Activated CD4-positive, alpha-beta memory T cell treated with anti-CD3 and anti-CD28 coated beads, Interleukin-2, amount 10 ng/mL, durations not matched to agents 7 days and 5 days (primary cell): ENCODE measurements around the gene PKIG. TPM values are rescaled to one million over a fixed set of nuclear protein-coding genes. Genes with fewer than 3 reads are reported as not detected.
"Not testable (repeated sequence)": the region's sequence is repeated elsewhere in the genome, so short reads cannot be mapped to it uniquely, and the experiment has no call there.

Experiments used
- CTCF ChIA-PET: fragments of 350-600 bp; sonication (Branson Sonifier 250); formaldehyde crosslinking; loops from one replicate; lab custom pipeline; 2021; ENCODE audit warnings: antibody characterized with exemption, inconsistent platforms; lab: Charles Lee
- POLR2A ChIA-PET: fragments of 350-600 bp; sonication (Branson Sonifier 250); formaldehyde crosslinking; loops from one replicate; lab custom pipeline; 2021; ENCODE audit warnings: antibody characterized with exemption; lab: Charles Lee
- DNase-seq: peaks from one replicate; pipeline ENCODE4 v3.0.0-alpha.2; 2020
- H3K27ac Mint-ChIP-seq: one replicate; pipeline ENCODE4 v1.8.0; 2021; ENCODE audit warnings: mild to moderate bottlenecking, mixed read lengths
- H3K27me3 Mint-ChIP-seq: one replicate; pipeline ENCODE4 v1.8.0; 2021; ENCODE audit warnings: mixed read lengths
- H3K36me3 Mint-ChIP-seq: one replicate; pipeline ENCODE4 v1.8.0; 2021; ENCODE audit warnings: low read depth, mixed read lengths
- H3K4me1 Mint-ChIP-seq: one replicate; pipeline ENCODE4 v1.8.0; 2021; ENCODE audit warnings: mixed read lengths
- H3K4me3 Mint-ChIP-seq: one replicate; pipeline ENCODE4 v1.8.0; 2021; ENCODE audit warnings: mild to moderate bottlenecking, mixed read lengths
- H3K9me3 Mint-ChIP-seq: one replicate; pipeline ENCODE4 v1.8.0; 2021; ENCODE audit warnings: mixed read lengths
- total RNA-seq, 2 experiments: library from RNA; stranded (reverse); gene quantifications; one replicate each; pipeline ENCODE4 v1.2.3, GENCODE V29; 2021

The PKIG gene
- total RNA-seq, 2 experiments from 2014 or later: 1.1 to 1.6 TPM

DNA sequence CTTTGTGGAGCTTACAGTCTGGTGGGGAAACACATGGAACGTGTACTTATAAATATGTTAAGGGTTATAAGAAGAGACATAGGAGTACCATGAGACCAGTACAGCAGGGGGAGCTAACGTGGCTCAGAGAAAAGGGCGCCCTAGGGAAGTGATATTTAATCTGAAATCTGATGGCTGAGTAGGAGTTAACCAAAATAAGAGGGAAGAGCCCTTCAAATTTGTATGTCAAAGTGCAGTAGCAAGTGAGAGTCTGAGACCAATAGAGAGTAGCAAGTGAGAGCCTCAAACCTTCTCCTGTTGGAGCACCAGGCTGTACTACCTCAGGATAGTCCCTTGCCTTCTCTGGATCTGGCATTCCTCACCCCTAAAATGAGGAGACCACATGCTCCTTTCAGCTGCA lies 6.1 kb upstream of the PKIG start:
- Mint-ChIP-seq H3K36me3 (no peaks in the 10 kb centered on the region), H3K27me3 (peaks cover 1% of the 10 kb centered on the region), H3K9me3 (no peaks in the 10 kb centered on the region), H3K4me1 (peaks cover 28% of the 10 kb centered on the region), H3K4me3 (no peak overlapping the region), H3K27ac (no peak overlapping the region)
- CTCF ChIA-PET: interaction anchor here (0.9 to 1.0 kb wide), 2 partner anchors 19 to 361 kb away, joined by 3 read pairs; no protein-coding TSS in a partner anchor
- DNase-seq: no peak
- POLR2A ChIA-PET: interaction anchor here (1.5 kb wide), 1 partner anchor 55 kb away, joined by 6 read pairs; the partner anchor contains the start of gene SERINC3

DNA sequence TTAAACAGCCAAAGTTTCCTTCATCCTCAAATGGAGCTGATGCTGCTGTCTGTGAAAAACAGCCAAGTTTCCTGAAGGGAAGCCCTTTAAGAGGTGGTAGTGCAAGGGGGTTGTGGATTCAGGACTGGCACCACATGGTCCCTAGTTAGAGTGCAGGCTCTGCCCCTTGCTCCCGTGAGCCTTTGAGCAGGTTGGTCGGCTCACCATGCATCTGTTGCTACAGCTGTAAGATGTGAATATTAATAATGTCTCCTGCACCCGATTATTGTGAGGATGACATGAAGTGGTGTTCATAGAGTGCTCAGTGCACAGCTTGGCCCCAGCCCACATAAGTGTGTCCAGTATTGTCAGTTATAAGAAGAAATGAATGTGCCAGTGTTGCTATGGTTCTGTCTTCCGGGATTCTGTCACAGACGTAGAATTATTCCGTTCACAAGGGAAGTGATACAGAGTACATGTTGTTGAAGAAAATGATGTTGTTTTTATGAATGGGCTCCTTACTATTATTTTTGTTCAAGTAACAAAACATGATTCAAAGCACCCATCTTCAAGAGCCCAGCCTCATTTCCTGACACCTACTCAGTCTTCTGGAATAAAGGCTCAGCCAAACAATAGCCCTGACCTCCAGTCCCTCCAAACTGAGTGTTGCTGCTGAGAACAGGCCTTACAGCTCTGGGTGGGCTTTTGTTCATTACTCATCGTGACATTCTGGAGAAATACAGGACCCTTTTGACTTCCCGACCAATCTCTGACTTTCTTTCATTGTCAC lies 2.9 kb upstream of the PKIG start:
- Mint-ChIP-seq H3K4me3 (no peak overlapping the region), H3K27ac (no peak overlapping the region), H3K9me3 (no peaks in the 10 kb centered on the region), H3K4me1 (peaks cover 34% of the 10 kb centered on the region), H3K36me3 (no peaks in the 10 kb centered on the region), H3K27me3 (no peaks in the 10 kb centered on the region)
- ChIA-PET POLR2A (interaction anchor here (0.6 to 1.6 kb wide), 2 partner anchors 20 to 39 kb away, joined by 3 read pairs; no protein-coding TSS in a partner anchor), CTCF (no interaction called here)
- no peak for DNase-seq

DNA sequence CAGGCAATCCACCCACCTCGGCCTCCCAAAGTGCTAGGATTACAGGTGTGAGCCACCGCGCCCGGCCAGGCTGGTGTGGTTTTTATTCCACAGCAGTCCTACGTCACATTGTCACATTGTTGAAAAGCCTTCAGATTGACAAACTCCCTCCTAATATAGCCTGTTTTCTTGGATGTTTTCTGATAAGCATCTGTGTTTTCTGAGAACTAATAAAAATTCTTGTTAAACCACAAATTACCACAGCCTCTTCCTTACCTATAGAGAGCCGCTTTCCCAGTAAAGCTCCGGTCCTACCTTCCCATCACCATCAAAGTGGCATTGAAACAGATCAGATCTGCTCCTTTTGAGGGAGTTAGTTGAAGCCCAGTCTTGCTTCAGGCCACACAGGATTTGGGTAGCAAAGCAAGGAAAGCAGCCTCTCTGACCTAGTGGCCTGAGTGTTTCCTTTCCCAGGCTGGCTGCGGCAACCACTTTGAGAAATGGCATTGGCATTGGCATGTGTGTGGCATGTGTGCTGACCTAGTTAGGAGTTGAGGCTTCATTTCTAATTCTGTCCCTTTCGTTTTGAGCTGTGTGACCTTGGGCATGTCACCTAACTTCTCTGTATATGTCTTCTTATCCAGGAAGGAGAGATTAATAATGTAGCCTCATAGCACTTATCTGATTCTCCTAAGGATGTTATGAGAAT lies 1.7 kb upstream of the PKIG start:
- Mint-ChIP-seq H3K4me1 (peaks cover 35% of the 10 kb centered on the region), H3K9me3 (no peaks in the 10 kb centered on the region), H3K36me3 (no peaks in the 10 kb centered on the region), H3K4me3 (no peak overlapping the region), H3K27ac (no peak overlapping the region), H3K27me3 (no peaks in the 10 kb centered on the region)
- ChIA-PET CTCF (no interaction called here), POLR2A (interaction anchor here (1.6 kb wide), 1 partner anchor 18 kb away, joined by 3 read pairs; no protein-coding TSS in a partner anchor)
- DNase-seq: no peak

DNA sequence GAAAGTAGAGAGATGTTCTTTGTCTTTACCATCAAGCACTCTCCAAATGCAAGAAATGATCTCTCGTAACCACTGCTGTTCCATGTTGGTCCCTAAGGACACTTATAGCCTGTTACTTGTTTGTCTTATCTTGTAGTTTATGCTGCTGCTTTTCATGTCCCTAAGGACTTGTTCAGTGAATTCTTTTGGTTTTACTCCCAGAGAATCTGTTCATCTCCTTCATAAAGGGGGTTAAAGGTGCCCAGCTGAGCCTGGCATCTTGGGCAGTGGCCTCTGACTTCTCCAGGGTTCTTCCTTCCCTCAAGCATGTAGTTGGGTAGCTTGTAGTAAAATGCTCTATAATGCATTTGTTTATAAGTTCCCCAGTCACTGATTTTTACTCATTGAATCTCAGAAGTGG lies 864 bp upstream of the PKIG start:
- H3K9me3 Mint-ChIP-seq: no peaks in the 10 kb centered on the region
- H3K27ac Mint-ChIP-seq: no peak overlapping the region
- no peak for DNase-seq
- POLR2A ChIA-PET: interaction anchor here (1.6 kb wide), 1 partner anchor 18 kb away, joined by 3 read pairs; no protein-coding TSS in a partner anchor
- CTCF ChIA-PET: no interaction called here
- peaks cover 30% of the 10 kb centered on the region for H3K4me1 Mint-ChIP-seq
- no peaks in the 10 kb centered on the region for H3K27me3 Mint-ChIP-seq
- no peaks in the 10 kb centered on the region for H3K36me3 Mint-ChIP-seq
- no peak overlapping the region for H3K4me3 Mint-ChIP-seq

DNA sequence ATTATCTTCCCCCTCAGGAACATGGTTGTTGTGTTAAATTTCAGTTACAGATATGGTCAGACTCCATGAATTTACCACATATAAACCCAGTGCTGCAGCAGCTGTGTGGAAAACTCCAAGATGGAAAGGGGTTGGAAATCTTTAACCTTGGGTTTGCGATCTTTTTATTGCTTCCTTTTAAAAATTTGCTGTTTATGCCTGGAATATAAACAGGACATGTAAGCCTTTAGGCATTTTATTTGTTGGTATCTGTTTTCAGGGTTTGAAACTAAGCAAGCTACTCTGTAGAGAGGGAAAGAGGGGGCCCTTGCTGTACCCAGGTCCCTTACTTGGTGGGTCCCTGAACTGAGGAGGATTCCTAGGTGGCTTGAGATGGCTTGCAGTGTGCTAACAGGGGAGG lies 778 bp downstream of the PKIG start:
- no peak overlapping the region for H3K4me3 Mint-ChIP-seq

DNA sequence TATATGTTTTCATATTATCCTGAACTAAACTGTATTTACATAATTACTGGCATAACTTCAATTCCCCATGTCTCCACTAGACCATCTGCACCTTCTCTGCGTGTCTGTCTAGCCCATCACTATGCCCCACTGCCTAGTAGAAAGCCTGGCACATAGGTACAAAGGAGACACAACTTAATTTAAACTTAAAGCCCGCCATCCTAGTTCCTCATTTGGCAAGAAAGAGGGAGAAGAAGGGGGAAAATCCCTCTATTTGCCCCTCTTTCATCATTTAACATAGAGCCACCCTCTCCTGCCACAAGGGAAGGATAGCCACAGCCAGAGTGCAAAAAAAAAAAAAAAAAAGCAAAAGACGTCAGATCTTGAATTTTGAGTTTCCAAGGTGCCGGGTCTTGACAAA lies 1.8 kb downstream of the PKIG start:
- CTCF ChIA-PET: no interaction called here
- H3K9me3 Mint-ChIP-seq: no peaks in the 10 kb centered on the region
- H3K27ac Mint-ChIP-seq: no peak overlapping the region
- DNase-seq: no peak
- no peaks in the 10 kb centered on the region for H3K36me3 Mint-ChIP-seq
- H3K27me3 Mint-ChIP-seq: no peaks in the 10 kb centered on the region
- peaks cover 19% of the 10 kb centered on the region for H3K4me1 Mint-ChIP-seq
- POLR2A ChIA-PET: no interaction called here
- no peak overlapping the region for H3K4me3 Mint-ChIP-seq

More for the DNA sequence above, 778 bp downstream of the PKIG start:
- no peak overlapping the region for H3K27ac Mint-ChIP-seq
- no peak for DNase-seq
- no peaks in the 10 kb centered on the region for H3K27me3 Mint-ChIP-seq
- H3K9me3 Mint-ChIP-seq: no peaks in the 10 kb centered on the region
- peaks cover 21% of the 10 kb centered on the region for H3K4me1 Mint-ChIP-seq
- ChIA-PET CTCF (no interaction called here), POLR2A (no interaction called here)
- H3K36me3 Mint-ChIP-seq: no peaks in the 10 kb centered on the region

DNA sequence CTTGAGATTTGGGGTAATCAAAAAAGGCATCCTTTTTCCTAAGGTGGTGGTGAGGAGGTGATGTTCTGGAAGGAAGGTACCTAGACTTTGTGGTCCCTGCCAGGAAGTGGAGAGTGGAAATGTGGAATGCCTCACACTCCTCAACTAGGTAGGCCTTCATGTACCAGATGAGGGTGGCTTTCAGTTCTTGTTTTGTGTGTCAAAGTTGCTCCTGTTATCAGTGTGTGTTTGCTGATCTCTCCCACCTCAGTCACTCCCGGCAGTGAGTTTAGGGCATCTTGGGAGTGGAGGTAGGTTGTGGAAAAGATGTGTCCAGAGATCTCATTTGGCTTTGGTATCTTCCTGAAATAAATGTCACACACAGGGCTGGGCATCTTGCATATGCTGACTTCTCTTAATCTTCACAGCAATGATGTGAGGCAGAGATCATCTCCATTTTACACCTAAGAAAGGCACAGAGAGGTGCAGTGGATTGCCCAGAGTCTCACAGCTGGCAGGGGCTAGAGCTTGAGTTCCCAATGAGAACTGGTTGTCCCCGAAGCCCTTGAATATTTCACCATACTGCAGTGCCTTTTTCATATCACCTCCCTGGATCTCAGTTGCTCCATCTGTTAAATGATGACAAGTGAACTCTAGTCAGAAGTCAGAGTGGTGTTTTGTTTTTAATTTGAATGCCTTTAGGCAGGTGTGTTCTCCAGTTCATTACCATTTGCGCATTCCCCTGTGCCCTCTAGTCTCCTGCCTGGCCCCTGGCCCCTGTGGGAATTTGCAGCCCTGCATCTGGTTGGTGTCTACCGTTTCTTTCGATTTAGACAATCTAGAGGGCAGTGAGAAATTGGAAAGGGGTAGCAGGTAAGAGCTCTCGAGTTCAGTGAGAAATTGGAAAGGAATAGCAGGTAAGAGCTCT lies 2.9 kb downstream of the PKIG start:
- Mint-ChIP-seq H3K27ac (no peak overlapping the region), H3K36me3 (no peaks in the 10 kb centered on the region), H3K4me1 (peaks cover 19% of the 10 kb centered on the region), H3K9me3 (no peaks in the 10 kb centered on the region), H3K4me3 (no peak overlapping the region), H3K27me3 (no peaks in the 10 kb centered on the region)
- CTCF ChIA-PET: no interaction called here
- POLR2A ChIA-PET: no interaction called here
- no peak for DNase-seq

DNA sequence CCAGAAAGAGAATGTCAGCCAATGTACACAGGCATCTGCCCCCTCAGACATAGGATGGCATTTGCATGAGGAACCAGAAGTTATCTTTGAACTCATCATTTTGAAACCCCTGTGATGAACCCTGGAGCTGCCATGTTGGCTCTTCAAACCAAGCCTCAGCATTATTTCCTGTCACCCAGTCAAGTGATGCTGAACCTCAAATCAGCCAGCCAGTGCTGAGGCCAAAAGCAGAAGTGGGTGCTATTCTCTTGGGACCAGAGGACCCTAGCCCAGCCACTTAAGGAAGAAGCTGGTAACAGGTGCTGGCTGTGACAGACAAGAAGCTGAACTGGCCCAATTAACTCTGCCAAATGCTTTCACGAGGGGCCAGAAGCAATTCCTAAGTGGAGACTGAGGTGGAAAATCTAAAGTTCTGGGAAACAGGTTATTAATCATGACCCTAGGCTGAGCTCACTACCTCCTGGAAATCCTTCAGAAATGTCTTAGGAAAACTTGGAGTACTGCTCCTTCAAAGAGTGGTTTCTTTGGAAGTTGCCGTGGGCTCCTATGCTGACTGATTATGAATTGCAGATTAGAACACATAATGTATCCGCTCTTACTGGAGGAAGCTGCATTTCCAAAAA lies 4.0 kb downstream of the PKIG start:
- Mint-ChIP-seq H3K27me3 (no peaks in the 10 kb centered on the region), H3K36me3 (no peaks in the 10 kb centered on the region), H3K27ac (no peak overlapping the region), H3K9me3 (no peaks in the 10 kb centered on the region), H3K4me1 (peaks cover 10% of the 10 kb centered on the region), H3K4me3 (no peak overlapping the region)
- ChIA-PET CTCF (interaction anchor here (1.2 kb wide), 1 partner anchor 99 kb away, joined by 3 read pairs; no protein-coding TSS in a partner anchor), POLR2A (no interaction called here)
- DNase-seq: no peak

DNA sequence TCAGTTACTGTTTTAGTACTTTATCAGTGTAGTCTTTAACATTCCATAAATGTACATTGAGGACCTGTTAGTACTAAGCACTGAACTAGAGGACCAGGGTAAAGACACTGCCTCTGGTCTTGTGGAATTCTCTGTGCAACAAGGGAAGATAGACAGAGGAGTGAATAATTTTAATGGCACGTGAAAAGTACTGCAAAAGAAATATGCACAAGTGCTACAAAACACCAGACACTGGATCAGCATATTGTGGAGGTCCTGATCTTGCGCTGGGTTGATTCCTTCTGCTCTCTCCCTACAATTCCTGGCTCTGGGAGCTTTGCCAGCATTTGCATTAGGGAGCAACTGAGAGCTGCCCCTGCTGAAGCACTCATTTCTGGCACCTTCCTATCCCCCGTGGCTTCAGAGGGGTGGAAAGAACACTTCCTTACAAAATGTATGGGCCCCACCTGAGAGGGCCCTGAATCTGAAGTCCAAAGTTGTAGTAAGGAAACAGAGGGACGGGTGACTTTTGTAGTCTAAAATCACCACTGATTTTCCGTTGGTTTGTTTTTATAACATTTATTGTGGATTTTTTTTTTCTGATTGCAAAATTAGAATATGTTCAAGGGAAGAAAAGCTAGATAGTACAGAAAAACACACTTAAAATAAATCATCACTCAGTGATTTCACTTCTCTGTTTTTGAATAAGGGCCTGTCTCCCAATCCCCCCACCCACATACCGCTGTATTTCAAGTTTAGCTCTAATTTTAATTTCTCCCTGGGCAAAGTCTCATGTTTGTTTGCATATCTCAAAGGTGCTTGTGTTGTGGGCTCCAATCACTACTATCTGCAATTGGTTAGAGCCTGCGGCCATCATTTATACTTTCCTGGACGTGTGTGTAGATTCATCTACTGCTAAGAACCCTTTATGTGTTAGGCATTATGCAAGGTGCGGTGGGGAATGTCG lies 4.9 kb downstream of the PKIG start:
- DNase-seq: no peak
- ChIA-PET CTCF (interaction anchor here (1.2 kb wide), 1 partner anchor 98 kb away, joined by 3 read pairs; no protein-coding TSS in a partner anchor), POLR2A (no interaction called here)
- Mint-ChIP-seq H3K27me3 (no peaks in the 10 kb centered on the region), H3K27ac (no peak overlapping the region), H3K36me3 (no peaks in the 10 kb centered on the region), H3K9me3 (no peaks in the 10 kb centered on the region), H3K4me1 (peaks cover 2% of the 10 kb centered on the region), H3K4me3 (no peak overlapping the region)

DNA sequence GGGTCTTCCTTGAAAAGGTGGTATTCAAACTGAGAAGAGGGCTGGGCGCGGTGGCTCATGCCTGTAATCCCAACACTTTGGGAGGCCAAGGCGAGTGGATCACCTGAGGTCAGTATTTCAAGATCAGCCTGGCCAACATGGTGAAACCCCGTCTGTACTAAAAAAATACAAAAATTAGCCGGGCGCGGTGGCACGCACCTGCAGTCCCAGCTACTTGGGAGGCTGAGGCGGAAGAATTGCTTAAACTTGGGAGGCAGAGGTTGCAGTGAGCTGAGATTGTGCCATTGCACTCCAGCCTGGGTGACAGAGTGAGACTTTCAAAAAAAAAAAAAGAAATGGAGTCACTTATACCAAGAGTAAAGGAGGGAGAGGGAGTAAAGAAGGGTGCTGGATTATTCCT lies 5.9 kb downstream of the PKIG start:
- H3K4me3 Mint-ChIP-seq, H3K9me3 Mint-ChIP-seq, H3K27me3 Mint-ChIP-seq, POLR2A ChIA-PET, H3K27ac Mint-ChIP-seq, DNase-seq, H3K4me1 Mint-ChIP-seq, H3K36me3 Mint-ChIP-seq, CTCF ChIA-PET: not testable (repeated sequence)

DNA sequence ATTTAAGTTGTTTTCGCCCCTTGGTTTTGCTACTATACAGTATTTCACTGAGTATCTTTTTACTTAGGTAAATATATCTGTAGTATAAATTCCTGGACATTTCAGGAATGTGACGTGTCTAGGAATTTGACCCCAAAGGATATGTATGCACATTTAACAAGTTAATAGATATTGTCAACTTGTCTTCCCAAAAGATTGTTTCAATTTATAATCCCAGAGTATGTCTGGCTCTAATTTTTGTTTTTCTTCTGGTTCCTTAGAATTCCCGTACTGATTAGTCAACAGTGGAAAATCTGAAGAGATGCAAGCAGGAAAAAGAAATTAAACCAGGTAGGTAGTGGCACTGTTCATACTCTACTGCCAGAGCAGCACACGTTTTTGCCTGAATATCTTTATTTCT lies 7.2 kb downstream of the PKIG start:
- ChIA-PET POLR2A (no interaction called here), CTCF (interaction anchor here (1.1 kb wide), 1 partner anchor 13 kb away, joined by 3 read pairs; no protein-coding TSS in a partner anchor)
- Mint-ChIP-seq H3K36me3 (no peaks in the 10 kb centered on the region), H3K4me3 (no peak overlapping the region), H3K27ac (no peak overlapping the region), H3K9me3 (no peaks in the 10 kb centered on the region), H3K4me1 (peaks cover 2% of the 10 kb centered on the region), H3K27me3 (no peaks in the 10 kb centered on the region)
- no peak for DNase-seq
